Effector CD8-positive, alpha-beta T cell (primary cell): Measurements from ENCODE around the gene MAN1C1.
A peak's percentile ranks its signal among the peaks of the same experiment; 100 is the strongest.

Source experiments
- DNase-seq: peaks from one replicate; lab custom pipeline; 2025; lab: John Stamatoyannopoulos, UW

Gene MAN1C1

DNA sequence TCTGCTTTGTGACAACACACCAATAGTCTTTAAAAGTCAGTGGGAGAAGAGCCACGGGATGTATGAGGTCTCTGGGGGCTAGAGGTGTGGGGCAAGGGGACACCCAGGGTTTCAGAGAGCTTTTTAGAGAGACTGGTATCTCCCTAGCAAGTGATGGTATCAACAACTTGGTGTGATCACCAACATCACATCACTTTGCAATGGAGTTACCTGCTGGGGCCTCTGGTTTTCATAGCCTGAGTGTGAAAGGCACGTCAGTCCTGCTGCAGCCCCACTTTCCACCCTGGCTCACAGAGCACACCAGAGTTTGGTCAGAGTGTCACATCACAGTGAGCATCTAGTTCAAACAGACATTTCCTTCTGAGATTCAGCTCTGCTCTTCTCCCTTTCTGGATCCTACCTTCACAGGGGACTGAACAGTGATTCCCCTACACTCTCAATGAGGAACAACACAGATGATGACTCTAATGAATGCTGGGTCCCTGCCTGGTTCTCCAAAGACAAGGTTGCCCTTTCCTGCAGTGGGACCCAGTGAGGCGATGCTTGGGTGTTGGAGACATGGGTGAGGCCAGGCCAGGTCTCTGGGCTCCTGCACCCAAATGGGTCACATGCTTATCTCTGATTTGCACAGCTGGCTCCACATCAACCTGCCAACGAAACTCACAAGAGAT is 2.0 kb upstream of the MAN1C1 start:
- no peak for DNase-seq

DNA sequence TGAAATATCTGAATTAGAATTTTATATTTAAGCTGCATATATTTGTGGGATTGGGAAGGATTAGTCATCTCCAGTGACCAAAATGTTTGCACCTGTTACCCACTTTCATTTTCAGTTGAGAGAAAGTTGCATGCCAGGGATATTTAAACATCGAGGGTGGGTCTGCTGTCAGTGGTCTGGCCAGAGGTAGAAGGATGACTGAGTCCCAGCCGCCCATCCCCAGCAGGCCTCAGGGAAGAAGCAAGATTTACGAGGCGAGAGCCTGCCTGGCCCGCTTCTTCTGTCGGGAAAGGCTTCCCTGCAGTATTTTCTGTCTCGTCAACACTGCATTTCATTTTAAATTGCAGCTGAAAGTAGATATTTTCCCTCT is 1.4 kb upstream of the MAN1C1 start:
- no peak for DNase-seq

DNA sequence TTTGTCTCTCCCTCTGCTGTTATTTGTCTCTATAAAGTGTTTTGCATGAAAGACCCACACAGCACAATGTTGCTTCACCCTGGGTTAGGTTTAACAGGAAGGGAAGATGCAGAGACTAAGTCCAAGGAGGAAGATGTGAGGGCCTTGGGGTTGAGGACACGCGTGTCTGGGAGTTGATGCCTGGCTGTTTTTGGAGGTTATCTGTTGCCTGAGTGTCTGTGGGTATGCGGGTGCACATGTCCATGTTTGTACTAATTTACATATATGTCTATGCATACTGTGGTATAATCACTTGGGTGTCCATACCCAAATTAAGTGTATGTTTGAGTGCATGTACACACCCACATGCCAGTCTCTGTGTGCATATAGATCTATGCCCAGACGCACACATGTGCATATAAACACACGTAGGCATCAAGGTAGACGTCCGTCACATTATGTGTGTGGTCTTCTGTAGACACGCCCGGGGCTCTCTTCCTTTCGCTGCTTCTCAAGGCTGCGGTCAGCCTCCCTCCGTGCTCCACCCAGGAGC is 962 bp upstream of the MAN1C1 start:
- no peak for DNase-seq

DNA sequence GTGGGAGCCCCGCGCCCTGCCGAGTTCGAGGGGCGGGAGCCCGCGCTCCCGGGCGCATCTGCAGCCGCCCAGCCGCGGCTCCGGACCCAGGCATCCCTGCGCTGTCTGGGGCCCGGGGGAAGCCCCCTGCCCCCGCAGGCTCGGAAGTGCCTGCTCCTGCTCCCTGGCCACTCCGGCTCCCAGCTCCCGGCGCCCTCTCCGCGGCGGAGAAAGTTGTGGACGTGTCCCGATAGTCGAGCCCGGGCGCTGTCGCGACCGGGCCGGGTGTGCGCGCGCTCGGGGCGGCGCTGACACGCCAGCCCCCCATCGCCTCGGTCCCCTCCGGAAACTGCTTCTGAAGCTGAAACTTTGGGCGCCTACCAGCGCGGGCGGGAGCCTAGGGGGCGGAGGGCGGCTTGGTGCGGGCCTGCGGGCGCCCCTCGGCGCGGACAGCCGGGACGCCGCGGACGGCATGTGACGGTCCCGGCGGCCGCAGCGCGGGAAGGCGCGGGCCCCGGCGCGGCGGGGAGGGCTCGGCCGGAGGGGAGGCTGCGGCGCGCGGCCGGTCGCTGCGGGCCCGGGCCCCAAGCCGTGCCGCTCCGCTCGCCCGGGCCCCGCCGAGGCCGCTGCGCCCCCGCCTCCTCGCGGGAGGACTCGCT is 515 bp downstream of the MAN1C1 start:
- DNase-seq = peak; percentile 26

DNA sequence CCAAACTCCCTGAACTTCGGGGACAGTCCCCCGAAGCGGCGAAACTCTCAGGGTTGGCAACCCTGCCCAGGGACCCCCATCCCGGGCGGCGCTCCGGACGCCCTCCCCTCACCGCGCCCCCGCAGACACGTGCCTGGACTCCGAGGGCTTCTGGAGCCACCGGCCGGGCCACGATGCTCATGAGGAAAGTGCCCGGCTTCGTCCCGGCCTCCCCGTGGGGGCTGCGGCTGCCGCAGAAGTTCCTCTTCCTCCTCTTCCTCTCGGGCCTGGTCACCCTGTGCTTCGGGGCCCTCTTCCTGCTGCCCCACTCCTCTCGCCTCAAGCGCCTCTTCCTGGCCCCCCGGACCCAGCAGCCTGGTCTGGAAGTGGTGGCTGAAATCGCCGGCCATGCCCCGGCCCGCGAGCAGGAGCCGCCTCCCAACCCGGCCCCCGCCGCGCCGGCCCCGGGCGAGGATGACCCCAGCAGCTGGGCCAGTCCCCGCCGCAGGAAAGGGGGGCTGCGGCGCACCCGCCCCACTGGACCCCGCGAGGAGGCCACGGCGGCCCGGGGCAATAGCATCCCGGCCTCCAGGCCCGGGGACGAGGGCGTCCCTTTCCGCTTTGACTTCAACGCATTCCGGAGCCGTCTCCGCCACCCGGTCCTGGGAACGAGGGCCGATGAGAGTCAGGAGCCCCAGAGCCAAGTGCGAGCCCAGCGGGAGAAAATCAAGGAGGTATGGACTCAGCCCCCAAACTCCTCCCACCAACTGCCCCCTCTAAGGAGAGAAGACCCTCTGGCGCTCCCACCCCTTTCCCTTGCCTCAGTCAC is 1.2 kb downstream of the MAN1C1 start:
- DNase-seq = no peak

DNA sequence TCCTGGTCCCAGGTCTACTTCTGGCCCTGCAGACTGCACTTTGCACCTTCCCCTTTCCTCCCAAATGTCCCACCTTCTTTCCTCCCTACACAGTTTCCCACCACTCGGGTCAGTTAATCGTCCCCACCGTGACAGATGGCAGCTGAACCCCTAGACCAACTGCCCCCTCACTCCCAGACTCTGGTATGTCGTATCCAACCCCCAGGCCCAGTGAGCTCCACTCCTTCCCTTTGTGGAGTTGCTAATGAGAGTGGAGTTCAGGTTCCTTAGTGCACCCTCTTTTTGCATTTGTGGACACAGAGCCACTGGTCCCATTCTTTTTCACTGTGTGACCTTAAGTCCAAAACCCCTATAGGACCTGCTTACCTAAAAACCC is 1.8 kb downstream of the MAN1C1 start:
- no peak for DNase-seq

DNA sequence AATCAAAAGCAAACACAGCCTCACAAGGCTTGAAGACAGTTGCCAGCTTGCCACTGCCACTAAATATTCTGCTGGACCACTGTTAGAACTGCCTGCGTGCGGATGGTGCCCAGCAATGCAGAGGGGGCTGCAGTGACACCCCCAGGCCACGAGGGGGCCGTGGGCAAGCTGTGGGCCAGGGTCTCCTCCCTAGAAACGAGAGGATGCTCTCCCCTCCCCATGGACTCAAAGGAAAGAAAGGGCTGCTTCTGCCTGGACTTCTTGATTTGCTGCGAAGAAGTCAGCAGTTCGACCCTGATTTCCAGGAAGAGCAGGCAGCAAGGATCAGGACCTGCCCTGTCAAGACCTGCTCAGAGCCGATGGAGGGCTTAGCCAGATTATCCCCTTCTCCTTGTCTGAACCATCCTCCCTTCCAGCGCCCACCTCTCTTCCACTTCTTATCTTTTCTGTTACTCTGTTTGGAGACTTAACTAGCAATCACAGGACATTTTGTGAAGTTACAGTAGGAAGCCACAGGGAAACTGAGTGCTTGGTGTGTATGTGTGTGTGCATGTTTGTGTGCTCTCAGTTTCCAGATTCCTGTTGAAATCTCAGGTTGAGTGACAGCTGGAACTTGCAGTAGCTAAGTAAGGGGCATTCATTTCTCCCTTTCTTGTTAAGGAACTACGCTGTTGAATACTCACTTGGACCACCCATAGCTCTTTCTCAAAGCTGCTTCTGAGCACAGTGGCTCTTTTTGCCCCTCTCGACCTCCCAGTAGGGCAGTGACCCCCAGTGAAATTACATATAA is 2.7 kb downstream of the MAN1C1 start:
- peak; percentile 27 for DNase-seq

DNA sequence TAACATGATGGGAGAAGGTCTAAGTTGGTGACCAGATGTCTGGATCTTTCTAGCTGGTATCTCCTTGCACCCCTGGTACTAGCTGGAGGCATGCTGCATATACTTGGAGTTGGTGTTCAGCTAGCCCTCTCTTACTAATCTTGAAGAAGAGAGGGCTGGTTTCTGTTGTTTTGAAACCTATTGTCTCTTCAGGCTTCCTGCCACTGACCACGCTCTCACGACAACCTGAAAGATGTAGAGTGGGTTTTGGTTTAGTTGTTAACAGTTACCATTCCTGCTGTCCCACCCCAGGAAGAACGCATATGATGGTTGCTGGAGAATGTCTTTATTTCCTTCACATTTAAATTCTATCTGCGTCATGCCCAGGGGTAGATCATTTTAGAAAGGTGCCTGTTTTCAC is 3.6 kb downstream of the MAN1C1 start:
- no peak for DNase-seq

DNA sequence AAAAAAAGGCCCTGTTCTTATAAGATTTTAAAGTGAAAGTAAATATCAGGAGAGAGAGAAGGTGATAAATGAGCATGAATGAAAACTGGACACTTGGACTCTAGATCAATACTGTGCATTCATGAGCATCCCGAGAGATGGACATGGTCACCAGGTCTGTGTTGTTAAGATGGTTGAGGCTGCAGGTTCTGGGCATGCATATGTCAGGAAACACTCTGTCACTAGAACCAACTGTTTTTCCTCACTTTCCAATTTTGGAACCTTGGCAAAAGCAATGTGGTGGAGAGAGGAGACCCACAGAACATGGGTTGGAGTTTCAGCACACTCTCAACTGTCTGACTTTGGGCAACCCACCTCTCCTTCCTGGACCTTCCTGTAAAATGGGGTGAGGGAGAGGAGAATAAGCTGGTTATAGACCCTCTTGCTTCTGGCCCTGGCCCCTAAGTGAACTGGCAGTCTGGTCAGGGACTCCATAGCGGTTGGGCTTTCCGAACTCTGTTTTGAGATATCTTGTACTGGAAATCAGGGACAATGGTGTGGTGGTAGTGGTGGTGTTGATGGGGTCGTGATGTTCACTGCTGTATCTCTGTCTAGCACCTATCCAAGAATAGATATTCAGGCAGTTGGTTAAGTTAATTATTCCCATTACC is 4.2 kb downstream of the MAN1C1 start:
- no peak for DNase-seq

DNA sequence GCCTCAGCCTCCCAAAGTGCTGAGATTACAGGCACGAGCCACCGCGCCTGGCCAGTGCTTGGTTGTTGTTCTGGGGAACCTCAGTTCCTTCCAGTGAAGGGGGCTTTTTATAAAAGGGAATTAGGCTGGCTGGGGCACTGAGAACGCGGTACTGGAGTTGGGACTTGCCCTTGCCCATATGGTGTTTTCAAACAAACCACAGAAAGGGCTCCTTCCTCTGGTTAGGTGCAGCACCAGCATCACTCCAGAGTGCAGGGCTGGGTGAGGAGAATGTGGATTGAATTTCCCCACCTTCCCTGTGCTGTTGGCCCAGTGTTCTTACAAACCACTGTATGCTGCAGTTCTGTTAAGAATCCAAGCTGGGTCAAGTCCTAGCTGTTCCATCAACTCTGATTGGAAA is 5.3 kb downstream of the MAN1C1 start:
- no peak for DNase-seq

DNA sequence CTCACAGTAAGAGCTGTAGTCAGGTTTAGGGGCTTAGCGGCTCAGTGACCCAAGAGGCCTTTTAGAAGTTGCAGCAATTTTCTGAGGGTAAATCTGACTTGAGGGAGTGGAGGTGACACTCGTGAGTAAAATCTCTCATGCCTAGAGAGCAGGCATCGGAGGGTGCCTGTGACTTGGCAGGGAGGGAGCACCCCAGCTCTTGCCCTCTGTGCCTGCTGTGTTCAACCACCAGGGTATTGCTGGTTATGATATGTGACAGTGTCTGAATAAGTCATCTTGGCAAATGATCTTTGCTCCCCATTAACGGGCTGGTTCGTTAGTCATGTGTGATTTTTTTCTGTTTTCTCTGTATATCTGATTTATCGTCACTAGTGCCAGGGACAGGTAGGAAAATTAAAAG is 5.9 kb downstream of the MAN1C1 start:
- no peak for DNase-seq

DNA sequence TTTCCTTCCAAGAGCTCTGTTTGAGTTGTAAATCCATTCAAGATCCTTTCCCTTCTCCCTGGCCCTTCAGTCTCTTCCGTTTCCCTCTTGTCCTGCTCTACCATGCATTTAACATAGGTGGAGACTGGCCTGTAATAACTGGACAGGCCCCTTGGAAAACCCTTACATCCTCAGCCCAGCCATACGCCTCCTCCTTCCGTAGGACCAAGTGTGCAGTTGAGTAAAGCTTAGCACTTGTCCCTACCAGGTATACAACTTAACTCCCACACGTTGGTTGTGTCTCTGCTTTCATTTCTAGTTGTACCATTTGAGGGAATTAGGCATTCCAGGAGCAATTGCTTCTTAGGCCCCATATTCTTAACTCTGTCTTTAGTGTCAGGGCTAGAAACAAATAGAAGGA is 6.4 kb downstream of the MAN1C1 start:
- DNase-seq = no peak

DNA sequence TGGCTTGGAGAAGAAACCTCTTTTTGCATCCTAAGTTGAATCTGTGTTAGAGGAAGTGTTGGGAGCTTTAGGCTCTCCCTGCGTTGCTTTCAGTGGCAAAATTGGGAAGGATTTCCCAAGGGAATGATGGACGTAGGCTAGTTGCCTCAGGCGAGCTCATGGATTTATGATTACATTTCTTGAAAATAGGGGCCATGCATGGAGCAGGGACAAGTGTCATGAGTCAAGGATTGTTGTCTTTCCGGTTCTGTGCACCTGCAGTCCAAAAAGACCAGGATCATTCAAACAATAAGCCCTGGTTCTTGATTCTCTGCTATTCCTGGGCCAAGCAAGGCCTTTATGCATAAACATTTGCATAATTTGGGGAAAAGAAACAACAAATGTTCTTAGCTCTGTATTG is 7.1 kb downstream of the MAN1C1 start:
- DNase-seq = no peak

DNA sequence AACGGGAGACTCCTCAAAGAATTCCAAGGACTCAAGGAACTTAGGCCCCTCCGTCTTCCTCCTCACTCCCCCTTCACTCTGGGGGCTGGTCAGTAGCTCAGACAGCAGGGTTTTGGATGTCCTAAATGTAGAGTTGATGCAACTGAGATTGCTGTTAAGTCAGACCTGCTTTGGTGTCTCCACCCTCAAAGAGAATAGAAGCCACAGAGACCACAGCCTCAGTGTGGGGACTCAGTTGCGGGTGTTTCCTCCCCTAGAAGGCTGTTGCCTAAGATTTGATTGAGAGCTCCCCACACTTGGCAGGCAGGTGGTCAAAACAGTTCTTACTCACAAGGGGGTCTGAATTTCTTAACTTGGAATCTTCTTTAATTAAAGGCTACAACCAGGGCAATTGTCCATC is 7.6 kb downstream of the MAN1C1 start:
- DNase-seq = no peak

DNA sequence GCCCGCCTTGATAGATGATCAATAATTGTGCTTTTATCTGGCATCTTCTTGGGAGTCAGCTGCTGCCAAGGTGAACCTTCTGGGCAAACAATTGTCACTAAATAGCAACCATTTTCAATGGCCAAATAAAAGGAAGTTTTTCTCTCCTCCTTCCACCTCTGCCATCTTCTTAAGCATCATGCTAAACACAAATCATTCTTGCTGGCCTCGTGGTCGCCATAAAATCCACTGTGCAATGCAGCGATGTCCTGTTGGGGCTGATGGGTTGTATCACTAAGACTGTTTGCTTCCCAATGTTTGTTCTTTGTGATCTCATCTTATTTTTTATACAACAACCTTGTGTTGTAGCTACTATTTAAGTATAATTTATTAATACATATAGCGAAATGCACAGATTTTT is 8.0 kb downstream of the MAN1C1 start:
- DNase-seq = no peak

DNA sequence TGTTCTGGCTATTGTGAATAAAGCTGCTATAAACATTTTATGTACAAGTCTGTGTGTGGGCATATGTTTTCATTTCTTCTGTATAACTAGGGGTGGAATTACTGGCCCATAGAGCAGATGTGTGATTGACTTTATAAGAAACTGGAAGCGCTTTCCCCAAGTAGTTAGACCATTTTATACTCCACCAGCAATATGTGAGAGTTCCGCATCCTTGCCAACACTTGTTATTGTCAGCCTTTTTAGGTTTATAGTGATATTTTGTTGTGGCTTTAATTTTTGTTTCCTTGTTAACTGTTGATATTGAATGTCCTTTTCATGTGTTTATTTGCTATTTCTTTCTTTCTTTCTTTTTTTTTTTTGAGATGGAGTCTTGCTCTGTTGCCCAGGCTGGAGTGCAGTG is 9.4 kb downstream of the MAN1C1 start:
- no peak for DNase-seq

DNA sequence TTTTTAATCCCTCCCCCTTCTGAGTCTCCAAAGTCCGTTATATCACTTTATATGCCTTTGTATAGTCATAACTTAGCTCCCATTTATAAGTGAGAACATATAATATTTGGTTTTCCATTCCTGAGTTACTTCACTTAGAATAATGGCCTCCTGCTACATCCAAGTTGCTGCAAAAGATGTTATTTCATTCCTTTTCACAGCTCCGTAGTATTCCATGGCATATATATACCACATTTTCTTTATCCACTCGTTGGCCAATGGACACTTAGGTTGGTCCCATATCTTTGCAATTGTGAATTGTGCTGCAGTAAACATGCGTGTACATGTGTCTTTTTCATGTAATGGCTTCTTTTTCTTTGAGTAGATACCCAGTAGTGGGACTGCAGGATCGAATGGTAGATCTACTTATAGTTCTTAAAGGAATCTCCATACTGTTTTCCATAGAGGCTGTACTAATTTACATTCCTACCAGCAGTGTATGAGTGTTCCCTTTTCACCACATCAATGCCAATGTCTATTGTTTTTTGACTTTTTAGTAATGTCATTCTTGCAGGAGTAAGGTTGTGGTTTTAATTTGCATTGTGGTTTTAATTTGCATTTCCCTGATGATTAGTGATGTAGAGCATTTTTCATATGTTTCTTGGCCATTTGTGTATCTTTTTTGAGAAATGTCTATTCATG is 12.3 kb downstream of the MAN1C1 start:
- no peak for DNase-seq

DNA sequence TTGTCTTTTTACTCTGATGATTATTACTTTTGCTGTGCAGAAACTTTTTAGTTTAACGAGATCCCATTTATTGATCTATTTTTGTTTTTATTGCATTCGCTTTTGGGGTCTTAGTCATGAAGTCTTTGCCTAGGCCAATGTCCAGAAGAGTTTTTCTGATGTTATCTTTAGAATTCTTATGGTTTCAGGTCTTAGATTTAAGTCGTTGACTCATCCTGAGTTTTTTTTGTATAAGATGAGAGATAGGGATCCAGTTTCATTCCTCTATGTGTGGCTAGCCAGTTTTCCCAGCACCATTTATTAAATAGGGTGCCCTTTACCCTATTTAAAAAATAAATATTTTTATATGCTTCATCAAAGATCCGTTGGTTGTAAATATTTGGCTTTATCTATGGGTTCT is 13.2 kb downstream of the MAN1C1 start:
- DNase-seq = no peak

DNA sequence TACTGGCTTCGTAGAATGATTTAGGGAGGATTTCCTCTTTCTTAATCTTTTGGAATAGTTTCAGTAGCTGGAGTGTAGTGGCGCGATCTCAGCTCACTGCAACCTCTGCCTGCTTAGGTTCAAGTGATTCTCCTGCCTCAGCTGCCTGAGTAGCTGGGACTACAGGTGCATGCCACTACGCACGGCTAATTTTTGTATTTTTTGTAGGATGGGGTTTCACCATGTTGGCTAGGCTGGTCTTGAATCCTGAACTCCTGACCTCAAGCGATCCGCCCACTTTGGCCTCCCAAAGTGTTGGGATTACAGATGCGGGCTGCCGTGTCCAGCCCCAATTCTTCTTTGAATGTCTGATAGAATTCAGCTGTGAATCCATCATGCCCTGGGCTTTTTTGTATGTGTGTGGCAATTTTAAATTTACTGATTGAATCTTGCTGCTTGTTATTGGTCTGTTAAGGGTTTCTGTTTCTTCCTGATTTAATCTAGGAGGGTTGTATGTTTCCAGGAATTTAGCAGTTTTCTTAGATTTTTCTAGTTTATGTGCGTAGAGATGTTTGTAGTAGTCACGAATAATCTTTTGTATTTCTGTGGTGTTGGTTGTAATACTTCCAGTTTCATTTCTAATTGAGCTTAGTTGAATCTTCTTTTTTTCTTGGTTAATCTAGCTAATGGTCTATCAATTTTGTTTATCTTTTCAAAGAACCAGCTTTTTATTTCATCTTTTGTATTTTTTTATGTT is 15.3 kb downstream of the MAN1C1 start:
- no peak for DNase-seq

DNA sequence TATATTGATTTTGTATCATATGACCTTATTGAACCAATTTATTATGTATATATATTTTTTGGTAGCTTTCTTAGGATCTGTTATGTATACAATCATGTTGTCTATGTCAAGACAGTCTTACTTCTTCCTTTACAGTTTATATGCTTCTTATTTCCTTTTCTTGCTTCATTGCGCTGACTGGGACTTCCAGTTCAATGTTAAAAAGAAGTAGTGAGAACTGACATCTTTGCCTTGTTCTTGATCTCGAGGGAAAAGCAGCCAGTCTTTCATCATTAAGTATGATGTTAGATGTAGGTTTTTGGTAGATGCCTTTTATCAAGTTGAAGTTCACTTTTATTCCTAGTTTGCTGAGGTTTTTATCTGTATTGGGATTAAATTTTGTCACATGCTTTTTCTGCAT is 17.5 kb downstream of the MAN1C1 start:
- DNase-seq = no peak
